GM23338 (cell line): ENCODE data around the gene MAVS. TPM values are rescaled to one million over a fixed set of nuclear protein-coding genes. Genes with fewer than 3 reads are reported as not detected.

Experiments
- ATAC-seq: fragments of 200-7000 bp; cut with Tn5 transposase; 3 replicates; pipeline ENCODE4 v1.9.1; 2020
- DNase-seq: peaks from one replicate; pipeline ENCODE4 v3.0.0-alpha.2; 2015; ENCODE audit warnings: low spot score
- H2AFZ ChIP-seq: fragments of 200-600 bp; sonication (generic); 2 replicates; pipeline ENCODE4 v1.8.0; 2016; ENCODE audit warnings: antibody characterized with exemption, mild to moderate bottlenecking, moderate library complexity
- H3F3A ChIP-seq: fragments of 200-600 bp; sonication (generic); replicated peaks from 2 replicates; pipeline ENCODE4 v1.8.0; 2017; ENCODE audit warnings: antibody characterized with exemption, mixed run types, low read depth
- H3K27ac ChIP-seq: fragments of 200-600 bp; sonication (generic); 2 replicates; pipeline ENCODE4 v1.6.1; 2016; ENCODE audit warnings: low read depth
- H3K27me3 ChIP-seq: fragments of 200-600 bp; sonication (generic); 2 replicates; pipeline ENCODE4 v1.8.0; 2016; ENCODE audit warnings: mild to moderate bottlenecking, mixed run types, moderate library complexity; ENCODE audit not compliant: insufficient read depth
- H3K36me3 ChIP-seq: fragments of 200-600 bp; sonication (generic); 2 replicates; pipeline ENCODE4 v1.8.0; 2016; ENCODE audit warnings: mild to moderate bottlenecking; ENCODE audit not compliant: insufficient read depth
- H3K4me1 ChIP-seq: fragments of 200-600 bp; sonication (generic); 2 replicates; pipeline ENCODE4 v1.8.0; 2016; ENCODE audit warnings: mild to moderate bottlenecking, moderate library complexity; ENCODE audit not compliant: insufficient read depth
- H3K4me2 ChIP-seq: fragments of 200-600 bp; sonication (generic); 2 replicates; pipeline ENCODE4 v1.7.1; 2017; ENCODE audit warnings: mixed run types
- H3K4me3 ChIP-seq: fragments of 200-600 bp; sonication (generic); 2 replicates; pipeline ENCODE4 v1.6.1; 2016; ENCODE audit warnings: mixed run types
- H3K79me2 ChIP-seq: fragments of 200-600 bp; sonication (generic); replicated peaks from 2 replicates; pipeline ENCODE4 v1.8.0; 2017; ENCODE audit warnings: mild to moderate bottlenecking; ENCODE audit not compliant: insufficient read depth
- H3K9me2 ChIP-seq: fragments of 200-600 bp; sonication (generic); 2 replicates; pipeline ENCODE4 v1.8.0; 2017; ENCODE audit not compliant: insufficient read depth
- H4K20me1 ChIP-seq: fragments of 200-600 bp; sonication (generic); replicated peaks from 2 replicates; pipeline ENCODE4 v1.8.0; 2017; ENCODE audit warnings: mild to moderate bottlenecking; ENCODE audit not compliant: insufficient read depth
- H3K27ac Mint-ChIP-seq: 2 replicates; pipeline ENCODE4 v1.8.0; 2020; ENCODE audit warnings: inconsistent platforms, mild to moderate bottlenecking, moderate library complexity, mixed read lengths
- H3K27me3 Mint-ChIP-seq: 3 replicates; pipeline ENCODE4 v1.8.0; 2022; ENCODE audit warnings: low read depth, mild to moderate bottlenecking, moderate library complexity, mixed read lengths, inconsistent platforms; ENCODE audit not compliant: insufficient read depth, poor library complexity
- H3K36me3 Mint-ChIP-seq: 3 replicates; pipeline ENCODE4 v1.8.0; 2021; ENCODE audit warnings: low read depth, mild to moderate bottlenecking, inconsistent platforms, moderate library complexity, mixed read lengths
- H3K4me1 Mint-ChIP-seq: 3 replicates; pipeline ENCODE4 v1.8.0; 2020; ENCODE audit warnings: mild to moderate bottlenecking, inconsistent platforms, mixed read lengths
- H3K4me3 Mint-ChIP-seq: 3 replicates; pipeline ENCODE4 v1.8.0; 2021; ENCODE audit warnings: moderate library complexity, mild to moderate bottlenecking, inconsistent platforms, mixed read lengths
- H3K9me3 Mint-ChIP-seq: 3 replicates; pipeline ENCODE4 v1.8.0; 2020; ENCODE audit warnings: moderate library complexity, mild to moderate bottlenecking, inconsistent platforms, mixed read lengths
- CTCF ChIP-seq, 2 experiments: fragments of 200-600 bp in 1 of 2; sonication (generic) in 1 of 2; conservative IDR thresholded peaks; 2 replicates each; pipeline versions ENCODE4 v1.5.1 to v1.6.1; 2016 to 2017; ENCODE audit warnings: antibody characterized with exemption in 2 of 2, low read depth in 2 of 2, mild to moderate bottlenecking in 2 of 2, moderate library complexity in 1 of 2
- ETS1 ChIP-seq: IDR thresholded peaks from 2 replicates; pipeline ENCODE4 v1.6.1; 2016; ENCODE audit warnings: antibody characterized with exemption
- JUNB ChIP-seq: IDR thresholded peaks from one replicate; pipeline ENCODE4 v1.6.1; 2016; ENCODE audit warnings: antibody characterized with exemption; ENCODE audit not compliant: unreplicated experiment
- NANOG ChIP-seq: IDR thresholded peaks from 2 replicates; pipeline ENCODE4 v1.6.1; 2016; ENCODE audit warnings: antibody characterized with exemption, borderline replicate concordance
- POLR2AphosphoS5 ChIP-seq: IDR thresholded peaks from 2 replicates; pipeline ENCODE4 v1.6.1; 2016; ENCODE audit warnings: antibody characterized with exemption, low read depth
- REST ChIP-seq: IDR thresholded peaks from one replicate; pipeline ENCODE4 v1.6.1; 2018; ENCODE audit warnings: antibody characterized with exemption; ENCODE audit not compliant: unreplicated experiment
- STAT1 ChIP-seq: IDR thresholded peaks from one replicate; pipeline ENCODE4 v1.6.1; 2016; ENCODE audit warnings: antibody characterized with exemption; ENCODE audit not compliant: unreplicated experiment
- ZNF114 ChIP-seq: fragments of 250-450 bp; sonication (Bioruptor Pico); IDR thresholded peaks from 2 replicates; pipeline ENCODE4 v1.5.0; 2020; ENCODE audit warnings: mild to moderate bottlenecking, moderate library complexity
- ZNF331 ChIP-seq: fragments of 250-450 bp; sonication (Bioruptor Pico); IDR thresholded peaks from 2 replicates; pipeline ENCODE4 v1.5.0; 2020; ENCODE audit warnings: low read depth, mild to moderate bottlenecking, moderate library complexity
- ZNF462 ChIP-seq: fragments of 250-450 bp; sonication (Bioruptor Pico); IDR thresholded peaks from 2 replicates; pipeline ENCODE4 v1.5.0; 2020; ENCODE audit warnings: mild to moderate bottlenecking, moderate library complexity
- polyA plus RNA-seq: library from polyadenylated mRNA; unstranded; fragments of >200 nt; fragmentation: Nextera tagmentation; extraction: Ambion mirVana; gene quantifications from 2 replicates; pipeline ENCODE4 v1.2.1, GENCODE V29; 2016
- total RNA-seq: library from RNA; depleted of rRNA; stranded (reverse); fragments of >200 nt; shearing (Covaris generic); gene quantifications from 2 replicates; pipeline ENCODE4 v1.2.3, GENCODE V29; 2014

The MAVS gene
- total and polyA plus RNA-seq, 2 experiments from 2014 or later = 5.2 to 21.8 TPM

GRCh38 chr20:3803289-3803688 lies 43.3 kb upstream of the MAVS start:
- no peaks in the 10 kb centered on the region for H3K27me3 ChIP-seq
- H4K20me1 ChIP-seq = no peaks in the 10 kb centered on the region; the same call in 1 of the 2 replicates
- Mint-ChIP-seq H3K36me3 (peaks cover 57% of the 10 kb centered on the region), H3K27ac (no peak overlapping the region), H3K4me1 (peaks cover 54% of the 10 kb centered on the region), H3K4me3 (no peak overlapping the region), H3K9me3 (no peaks in the 10 kb centered on the region; the same call in 2 of the 3 replicates), H3K27me3 (peaks cover 24% of the 10 kb centered on the region)
- no peaks in the 10 kb centered on the region for H3K79me2 ChIP-seq
- H3K4me2 ChIP-seq = no peak overlapping the region
- TF ChIP-seq REST (no peak), NANOG (no peak), ETS1 (no peak), JUNB (no peak), ZNF331 (CRISPR knock-in tag) (no peak), POLR2AphosphoS5 (no peak), ZNF114 (CRISPR knock-in tag) (no peak)
- no peaks in the 10 kb centered on the region for H3K36me3 ChIP-seq
- H3K9me2 ChIP-seq = no peaks in the 10 kb centered on the region
- H3K27ac ChIP-seq = no peak overlapping the region
- H3K4me1 ChIP-seq = peaks cover 40% of the 10 kb centered on the region
- no peak overlapping the region for H3K4me3 ChIP-seq
- H3F3A ChIP-seq = peaks cover 14% of the 10 kb centered on the region
- no peak overlapping the region for H2AFZ ChIP-seq
- no peak for DNase-seq
- ATAC-seq = no peak

- Mint-ChIP-seq H3K4me3 (no peak overlapping the region), H3K4me1 (peaks cover 49% of the 10 kb centered on the region), H3K36me3 (peaks cover 54% of the 10 kb centered on the region), H3K9me3 (no peaks in the 10 kb centered on the region; the same call in 2 of the 3 replicates), H3K27me3 (peaks cover 22% of the 10 kb centered on the region), H3K27ac (no peak overlapping the region)
- Histone ChIP-seq H2AFZ (no peak overlapping the region), H3F3A (peaks cover 10% of the 10 kb centered on the region), H3K4me3 (no peak overlapping the region), H3K79me2 (no peaks in the 10 kb centered on the region), H3K27me3 (no peaks in the 10 kb centered on the region), H3K4me2 (no peak overlapping the region), H3K4me1 (peaks cover 35% of the 10 kb centered on the region), H3K36me3 (no peaks in the 10 kb centered on the region), H3K9me2 (no peaks in the 10 kb centered on the region), H4K20me1 (no peaks in the 10 kb centered on the region; the same call in 1 of the 2 replicates), H3K27ac (no peak overlapping the region)
- ATAC-seq = no peak
- DNase-seq = no peak
- no peak for TF ChIP-seq JUNB
- TF ChIP-seq ZNF462 (CRISPR knock-in tag) = no peak
- no peak for TF ChIP-seq CTCF (conservative IDR thresholded peaks at IDR 0.05; ENCODE audit: low read depth in 2 of 2)
- TF ChIP-seq STAT1 = no peak
- TF ChIP-seq ZNF114 (CRISPR knock-in tag) = no peak
- no peak for TF ChIP-seq ZNF331 (CRISPR knock-in tag)
Measured at GRCh38 chr20:3803854-3804253, 42.8 kb upstream of the MAVS start.
